ENCODE results near the gene ESAM.

Gene ESAM

GRCh38 chr11:124751741-124752470 lies 10.2 kb downstream of the ESAM start, which contains the start of gene VSIG2:
TSS of gene VSIG2 (minus strand) at chr11:124752255. CDS start at chr11:124752137, 118 bp downstream.
- DNase-seq: no peak

GRCh38 chr11:124751391-124751740 lies 10.7 kb downstream of the ESAM start:
- no peak for DNase-seq

DNA sequence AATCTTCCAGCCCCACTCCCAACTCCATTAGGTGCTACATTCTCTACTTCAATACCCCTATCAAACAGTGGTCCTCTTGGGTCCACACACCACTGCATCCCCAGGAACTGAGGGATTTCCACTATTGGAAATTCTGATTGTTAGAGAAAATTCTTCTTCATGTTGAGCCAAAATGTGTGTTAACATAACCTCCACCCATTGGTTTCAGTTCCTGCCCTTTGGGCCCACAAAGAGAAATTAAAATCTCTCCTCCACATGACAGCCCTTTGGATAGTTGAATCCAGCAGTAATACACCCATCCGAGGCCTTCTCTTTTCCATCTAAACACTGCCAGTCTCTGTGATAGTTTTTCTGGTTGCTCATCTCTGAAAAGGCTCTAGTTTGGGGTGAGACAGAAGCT lies 12.2 kb downstream of the ESAM start:
- DNase-seq: no peak

DNA sequence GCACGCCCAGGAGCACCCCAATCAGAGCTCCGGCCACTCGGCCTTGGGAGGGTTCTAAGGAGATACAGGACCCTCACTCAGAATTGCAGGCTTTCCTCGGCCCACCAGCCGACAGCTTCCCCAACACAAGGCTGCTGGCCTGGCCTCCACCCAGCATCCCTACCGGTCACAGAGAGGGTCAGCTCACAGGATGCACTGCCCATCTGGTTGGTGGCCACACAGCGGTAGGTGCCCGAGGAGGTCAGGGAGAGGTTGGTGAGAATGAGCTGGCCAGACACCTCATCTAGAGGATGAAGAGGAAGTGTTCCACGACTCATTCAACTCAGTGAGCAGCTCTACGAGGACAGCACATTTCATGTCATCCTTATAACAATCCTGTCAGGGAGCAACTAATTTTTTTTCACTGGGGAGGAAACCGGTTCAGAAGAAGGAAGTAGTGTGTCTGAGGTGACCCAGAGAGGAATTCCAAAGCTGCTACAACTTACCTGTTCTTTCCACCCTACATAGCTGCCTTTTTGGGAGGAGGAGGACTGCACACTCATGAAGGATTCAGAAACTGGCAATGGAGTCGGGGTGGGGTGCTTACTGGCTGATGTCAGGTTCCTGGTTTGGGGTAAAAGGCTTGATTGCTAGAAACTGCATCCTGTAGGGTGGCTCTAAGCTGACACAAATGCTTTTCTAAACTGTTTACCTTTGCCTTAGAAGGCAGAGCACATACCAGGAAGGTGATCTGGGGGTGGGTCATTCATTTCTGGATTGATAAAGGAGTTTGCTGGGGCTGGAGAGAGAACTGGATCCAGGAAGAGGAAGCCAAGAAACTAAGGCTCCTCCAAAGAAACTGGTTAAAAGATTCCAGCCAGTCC lies 13.4 kb downstream of the ESAM start:
- DNase-seq: no peak

DNA sequence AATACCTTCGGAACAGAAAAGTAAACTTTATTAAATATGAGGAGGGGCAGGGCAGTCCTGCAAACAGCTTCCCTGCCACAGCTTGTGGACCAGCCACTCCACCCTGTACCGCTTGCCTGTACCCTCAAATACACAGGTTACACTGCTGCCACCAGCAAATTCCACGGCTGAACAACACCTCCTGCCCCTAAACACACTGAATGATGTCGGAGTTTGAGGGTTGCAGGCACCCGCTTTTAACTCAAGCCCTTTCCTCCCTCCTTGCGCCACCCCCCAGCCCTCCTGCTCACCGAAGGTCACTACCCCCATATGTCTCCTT lies 14.0 kb downstream of the ESAM start:
- DNase-seq: no peak

- DNase-seq: no peak
These were observed 14.5 kb downstream of the ESAM start for GRCh38 chr11:124747406-124748099.

DNA sequence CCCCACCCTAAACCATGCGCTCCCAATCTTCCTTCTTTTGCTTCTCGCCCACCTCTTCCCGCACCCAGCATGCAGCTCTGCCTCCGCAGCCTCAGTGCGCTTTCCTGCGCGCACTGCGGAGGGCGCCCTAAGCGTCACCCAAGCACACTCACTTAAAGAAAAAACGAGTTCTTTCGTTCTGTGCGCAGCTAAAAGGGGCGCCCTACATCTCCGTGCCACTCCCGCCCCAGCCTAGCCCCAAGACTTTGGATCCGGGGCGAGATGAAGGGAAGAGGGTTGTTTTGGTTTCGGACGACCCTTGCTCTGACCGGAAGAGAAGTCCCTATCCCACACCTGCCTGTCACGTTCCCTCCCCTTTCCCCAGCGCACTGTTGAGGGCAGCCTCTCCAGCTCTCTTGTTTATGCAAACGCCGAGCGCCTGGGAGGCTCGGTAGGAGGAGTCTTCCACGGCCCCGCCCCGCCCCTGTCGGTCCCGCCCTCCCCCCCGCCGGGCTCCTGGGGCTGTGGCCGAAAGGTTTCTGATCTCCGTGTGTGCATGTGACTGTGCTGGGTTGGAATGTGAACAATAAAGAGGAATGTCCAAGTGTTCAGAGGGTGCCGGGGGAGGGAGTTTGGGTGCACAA lies 15.4 kb downstream of the ESAM start:
- DNase-seq: peak; percentile 28

GRCh38 chr11:124745835-124746620 lies 16.1 kb downstream of the ESAM start:
- DNase-seq: no peak

- no peak for DNase-seq
These were observed 16.7 kb downstream of the ESAM start for GRCh38 chr11:124745270-124745834.

DNA sequence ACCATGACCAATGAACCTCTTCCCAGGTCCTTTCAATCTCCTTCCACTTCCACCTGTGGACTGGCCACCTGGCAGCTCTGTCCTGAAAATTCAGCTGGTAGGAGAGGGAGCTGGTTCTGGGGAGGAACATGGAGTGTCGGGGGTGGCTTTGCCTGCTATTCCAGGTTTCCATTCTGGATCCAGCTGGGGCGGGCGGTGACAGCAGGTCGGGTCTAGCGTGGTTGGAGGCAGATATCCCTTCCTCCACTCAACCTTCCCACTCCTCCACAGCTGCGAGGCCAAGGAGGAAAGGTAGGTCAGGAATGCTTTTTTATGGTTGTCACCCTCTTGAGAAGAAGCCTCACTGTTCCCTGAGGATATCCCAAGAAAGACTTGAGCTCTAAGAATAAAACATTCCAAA lies 19.0 kb downstream of the ESAM start:
- DNase-seq: no peak

- DNase-seq: no peak
These were observed 19.5 kb downstream of the ESAM start for GRCh38 chr11:124742555-124742954.

GRCh38 chr11:124740277-124740882 lies 21.7 kb downstream of the ESAM start:
- no peak for DNase-seq

DNA sequence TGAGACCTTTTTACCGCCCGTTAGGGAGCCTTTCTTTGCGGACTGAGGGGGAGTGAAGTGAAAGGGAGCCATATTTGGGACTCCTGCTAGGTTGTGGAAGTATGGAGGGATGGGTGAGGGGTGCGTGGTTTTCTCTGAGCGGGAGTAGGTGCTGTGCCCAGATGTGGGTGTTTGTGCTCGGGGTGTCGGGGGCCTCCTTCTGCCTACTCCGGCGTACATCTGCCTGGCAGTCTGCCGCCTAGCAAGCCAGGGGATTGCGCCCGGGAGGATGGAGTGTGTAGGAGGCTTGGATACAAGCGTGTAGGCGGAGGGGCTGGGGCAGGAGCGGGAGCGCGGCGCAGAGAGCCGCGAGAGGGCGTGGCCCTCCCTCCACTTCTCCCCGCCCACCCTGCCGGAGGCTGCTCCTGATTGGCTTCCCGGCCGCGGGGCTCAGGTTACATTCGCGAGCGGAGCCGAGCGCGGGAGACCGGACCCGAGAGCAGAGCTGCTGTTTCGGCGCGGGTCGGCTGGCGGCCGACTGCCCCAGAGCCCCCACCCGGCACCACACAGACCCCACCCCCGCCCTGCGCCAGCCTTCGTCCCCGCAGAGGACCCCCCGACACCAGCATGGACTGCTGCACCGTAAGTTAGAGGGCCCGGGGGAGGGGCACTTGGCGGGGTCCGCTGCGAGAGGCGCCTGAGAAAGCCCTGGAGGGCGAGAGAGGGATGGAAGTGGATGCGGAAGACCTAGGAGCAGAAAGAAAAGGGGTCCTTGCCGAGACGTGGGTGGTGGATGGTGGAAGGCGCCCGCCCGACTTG lies 22.4 kb downstream of the ESAM start, which contains the start of gene NRGN:
TSS of gene NRGN (plus strand) at position 464 of the 798 bp plus-strand sequence. CDS start at position 607, 143 bp downstream.
- DNase-seq: peak; percentile 86

- no peak for DNase-seq
These were observed 23.2 kb downstream of the ESAM start for GRCh38 chr11:124738713-124739478.

GRCh38 chr11:124737638-124738305 lies 24.3 kb downstream of the ESAM start:
- no peak for DNase-seq

GRCh38 chr11:124736736-124737135 lies 25.4 kb downstream of the ESAM start:
- no peak for DNase-seq

- no peak for DNase-seq
These were observed 29.9 kb downstream of the ESAM start for GRCh38 chr11:124732230-124732629.

DNA sequence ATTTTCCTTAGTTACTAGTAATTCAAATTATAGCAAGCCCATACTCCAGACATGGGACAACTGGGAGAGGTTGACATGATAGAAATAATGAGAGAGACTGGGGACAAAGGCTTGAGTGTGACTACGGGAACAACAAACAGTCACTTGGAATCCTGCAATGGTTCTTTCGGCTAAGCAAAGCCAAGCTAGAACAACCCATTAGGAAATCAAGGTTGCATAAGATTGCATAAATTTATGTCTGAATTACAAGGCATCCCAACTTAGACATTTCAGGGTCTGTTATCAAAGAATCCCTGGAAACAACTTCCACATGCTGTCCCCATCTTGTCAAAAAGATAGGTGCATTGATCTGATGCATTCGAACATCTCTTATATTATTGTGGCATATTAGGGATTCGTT lies 32.5 kb downstream of the ESAM start:
- no peak for DNase-seq

- DNase-seq: no peak
These were observed 34.0 kb downstream of the ESAM start for GRCh38 chr11:124728134-124728533.

Data from NCI-H1048 (cell line).